ENCODE data around the gene C19orf25. TPM values are rescaled to one million over a fixed set of nuclear protein-coding genes. Genes with fewer than 3 reads are reported as not detected.

C19orf25 gene
- total and polyA plus RNA-seq, 9 of the 15 experiments (the other 6 are each of a cell fraction or from before 2014, with no cell fraction given) = 0.79 to 96.0 (median 36.1) TPM

DNA sequence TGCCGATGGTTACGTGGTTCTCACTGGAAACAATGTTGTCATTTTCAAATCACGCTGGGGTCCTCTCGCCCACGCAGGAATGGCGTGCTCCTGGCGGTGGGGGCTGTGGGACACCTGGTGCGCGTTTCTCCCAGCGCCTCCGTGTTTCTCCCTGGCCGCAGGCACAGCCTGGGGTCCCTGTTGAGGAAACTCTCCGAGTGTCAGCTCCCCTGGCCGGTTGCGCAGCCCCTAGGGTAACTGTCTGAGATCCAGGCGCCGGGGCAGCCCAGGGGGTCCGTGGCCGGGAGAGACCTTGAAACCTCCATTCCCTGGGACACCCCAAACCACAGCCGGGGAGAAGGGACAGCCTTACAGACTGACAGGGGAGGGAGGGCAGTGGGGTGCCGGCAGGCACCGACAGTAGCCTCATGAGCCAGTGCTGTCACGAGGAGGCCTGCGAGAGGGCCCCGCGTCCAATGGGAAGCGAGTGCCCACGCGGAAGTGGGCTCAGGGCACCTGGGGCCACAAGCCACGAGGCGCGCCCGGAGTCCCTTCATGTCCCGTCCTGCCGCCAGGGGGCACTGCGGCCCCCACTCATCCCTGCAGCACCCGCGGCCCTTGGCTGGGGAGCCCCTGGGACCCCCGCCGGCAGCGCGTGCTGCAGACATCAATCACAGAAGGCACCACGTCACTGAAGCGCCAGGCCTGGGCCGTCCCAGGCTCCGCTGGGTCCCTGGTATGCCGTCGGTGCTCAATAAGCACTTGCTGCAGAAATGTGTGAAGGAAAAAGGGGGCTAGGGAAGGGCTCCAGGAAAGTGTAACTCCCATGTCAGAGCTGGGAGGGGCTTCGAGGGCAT lies 24.3 kb upstream of the C19orf25 start (continued):
- TF ChIP-seq, protein P1, sequence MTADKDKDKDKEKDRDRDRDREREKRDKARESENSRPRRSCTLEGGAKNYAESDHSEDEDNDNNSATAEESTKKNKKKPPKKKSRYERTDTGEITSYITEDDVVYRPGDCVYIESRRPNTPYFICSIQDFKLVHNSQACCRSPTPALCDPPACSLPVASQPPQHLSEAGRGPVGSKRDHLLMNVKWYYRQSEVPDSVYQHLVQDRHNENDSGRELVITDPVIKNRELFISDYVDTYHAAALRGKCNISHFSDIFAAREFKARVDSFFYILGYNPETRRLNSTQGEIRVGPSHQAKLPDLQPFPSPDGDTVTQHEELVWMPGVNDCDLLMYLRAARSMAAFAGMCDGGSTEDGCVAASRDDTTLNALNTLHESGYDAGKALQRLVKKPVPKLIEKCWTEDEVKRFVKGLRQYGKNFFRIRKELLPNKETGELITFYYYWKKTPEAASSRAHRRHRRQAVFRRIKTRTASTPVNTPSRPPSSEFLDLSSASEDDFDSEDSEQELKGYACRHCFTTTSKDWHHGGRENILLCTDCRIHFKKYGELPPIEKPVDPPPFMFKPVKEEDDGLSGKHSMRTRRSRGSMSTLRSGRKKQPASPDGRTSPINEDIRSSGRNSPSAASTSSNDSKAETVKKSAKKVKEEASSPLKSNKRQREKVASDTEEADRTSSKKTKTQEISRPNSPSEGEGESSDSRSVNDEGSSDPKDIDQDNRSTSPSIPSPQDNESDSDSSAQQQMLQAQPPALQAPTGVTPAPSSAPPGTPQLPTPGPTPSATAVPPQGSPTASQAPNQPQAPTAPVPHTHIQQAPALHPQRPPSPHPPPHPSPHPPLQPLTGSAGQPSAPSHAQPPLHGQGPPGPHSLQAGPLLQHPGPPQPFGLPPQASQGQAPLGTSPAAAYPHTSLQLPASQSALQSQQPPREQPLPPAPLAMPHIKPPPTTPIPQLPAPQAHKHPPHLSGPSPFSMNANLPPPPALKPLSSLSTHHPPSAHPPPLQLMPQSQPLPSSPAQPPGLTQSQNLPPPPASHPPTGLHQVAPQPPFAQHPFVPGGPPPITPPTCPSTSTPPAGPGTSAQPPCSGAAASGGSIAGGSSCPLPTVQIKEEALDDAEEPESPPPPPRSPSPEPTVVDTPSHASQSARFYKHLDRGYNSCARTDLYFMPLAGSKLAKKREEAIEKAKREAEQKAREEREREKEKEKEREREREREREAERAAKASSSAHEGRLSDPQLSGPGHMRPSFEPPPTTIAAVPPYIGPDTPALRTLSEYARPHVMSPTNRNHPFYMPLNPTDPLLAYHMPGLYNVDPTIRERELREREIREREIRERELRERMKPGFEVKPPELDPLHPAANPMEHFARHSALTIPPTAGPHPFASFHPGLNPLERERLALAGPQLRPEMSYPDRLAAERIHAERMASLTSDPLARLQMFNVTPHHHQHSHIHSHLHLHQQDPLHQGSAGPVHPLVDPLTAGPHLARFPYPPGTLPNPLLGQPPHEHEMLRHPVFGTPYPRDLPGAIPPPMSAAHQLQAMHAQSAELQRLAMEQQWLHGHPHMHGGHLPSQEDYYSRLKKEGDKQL (CRISPR knock-in tag; IDR thresholded peaks at IDR 0.05; ENCODE audit: borderline replicate concordance) = 0 out of 2 replicates have a peak, but pooled peaks have one; percentile 59
- TF ChIP-seq MYNN (IDR thresholded peaks at IDR 0.05) = peak; percentile 53; the same call in 1 of the 2 replicates
- TF ChIP-seq MYNN (CRISPR knock-in tag; IDR thresholded peaks at IDR 0.05) = no peak
- peak; percentile 94 for TF ChIP-seq FOXP1 (CRISPR knock-in tag; IDR thresholded peaks at IDR 0.05)
- peak; percentile 89 for TF ChIP-seq ELF2 (CRISPR knock-in tag; IDR thresholded peaks at IDR 0.05)
- TF ChIP-seq SIN3A (IDR thresholded peaks at IDR 0.05; ENCODE audit: borderline replicate concordance in 2 of 2, control insufficient read depth in 1 of 2, low read depth in 2 of 2, low read length in 2 of 2) = peak in 1 of 2 experiments; percentile 49; a peak in 1 of 4 replicates
- TF ChIP-seq NR2C2 (CRISPR knock-in tag; IDR thresholded peaks at IDR 0.05) = no peak
- no peak for TF ChIP-seq NR2C2 (tag; IDR thresholded peaks at IDR 0.05)
- TF ChIP-seq HIVEP1 (CRISPR knock-in tag; IDR thresholded peaks at IDR 0.05) = no peak
- peak; percentile 100 for TF ChIP-seq ZBTB7A (IDR thresholded peaks at IDR 0.05; ENCODE audit: borderline replicate concordance, control insufficient read depth, low read depth, low read length)
- peak; percentile 89 for TF ChIP-seq POLR2G (IDR thresholded peaks at IDR 0.05; ENCODE audit: low read depth, low read length)
- no peak for TF ChIP-seq ZSCAN32 (CRISPR knock-in tag; IDR thresholded peaks at IDR 0.05)
- TF ChIP-seq, protein P2, sequence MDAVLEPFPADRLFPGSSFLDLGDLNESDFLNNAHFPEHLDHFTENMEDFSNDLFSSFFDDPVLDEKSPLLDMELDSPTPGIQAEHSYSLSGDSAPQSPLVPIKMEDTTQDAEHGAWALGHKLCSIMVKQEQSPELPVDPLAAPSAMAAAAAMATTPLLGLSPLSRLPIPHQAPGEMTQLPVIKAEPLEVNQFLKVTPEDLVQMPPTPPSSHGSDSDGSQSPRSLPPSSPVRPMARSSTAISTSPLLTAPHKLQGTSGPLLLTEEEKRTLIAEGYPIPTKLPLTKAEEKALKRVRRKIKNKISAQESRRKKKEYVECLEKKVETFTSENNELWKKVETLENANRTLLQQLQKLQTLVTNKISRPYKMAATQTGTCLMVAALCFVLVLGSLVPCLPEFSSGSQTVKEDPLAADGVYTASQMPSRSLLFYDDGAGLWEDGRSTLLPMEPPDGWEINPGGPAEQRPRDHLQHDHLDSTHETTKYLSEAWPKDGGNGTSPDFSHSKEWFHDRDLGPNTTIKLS (IDR thresholded peaks at IDR 0.05; ENCODE audit: borderline replicate concordance, low read depth) = peak; percentile 72
- TF ChIP-seq, protein P3, sequence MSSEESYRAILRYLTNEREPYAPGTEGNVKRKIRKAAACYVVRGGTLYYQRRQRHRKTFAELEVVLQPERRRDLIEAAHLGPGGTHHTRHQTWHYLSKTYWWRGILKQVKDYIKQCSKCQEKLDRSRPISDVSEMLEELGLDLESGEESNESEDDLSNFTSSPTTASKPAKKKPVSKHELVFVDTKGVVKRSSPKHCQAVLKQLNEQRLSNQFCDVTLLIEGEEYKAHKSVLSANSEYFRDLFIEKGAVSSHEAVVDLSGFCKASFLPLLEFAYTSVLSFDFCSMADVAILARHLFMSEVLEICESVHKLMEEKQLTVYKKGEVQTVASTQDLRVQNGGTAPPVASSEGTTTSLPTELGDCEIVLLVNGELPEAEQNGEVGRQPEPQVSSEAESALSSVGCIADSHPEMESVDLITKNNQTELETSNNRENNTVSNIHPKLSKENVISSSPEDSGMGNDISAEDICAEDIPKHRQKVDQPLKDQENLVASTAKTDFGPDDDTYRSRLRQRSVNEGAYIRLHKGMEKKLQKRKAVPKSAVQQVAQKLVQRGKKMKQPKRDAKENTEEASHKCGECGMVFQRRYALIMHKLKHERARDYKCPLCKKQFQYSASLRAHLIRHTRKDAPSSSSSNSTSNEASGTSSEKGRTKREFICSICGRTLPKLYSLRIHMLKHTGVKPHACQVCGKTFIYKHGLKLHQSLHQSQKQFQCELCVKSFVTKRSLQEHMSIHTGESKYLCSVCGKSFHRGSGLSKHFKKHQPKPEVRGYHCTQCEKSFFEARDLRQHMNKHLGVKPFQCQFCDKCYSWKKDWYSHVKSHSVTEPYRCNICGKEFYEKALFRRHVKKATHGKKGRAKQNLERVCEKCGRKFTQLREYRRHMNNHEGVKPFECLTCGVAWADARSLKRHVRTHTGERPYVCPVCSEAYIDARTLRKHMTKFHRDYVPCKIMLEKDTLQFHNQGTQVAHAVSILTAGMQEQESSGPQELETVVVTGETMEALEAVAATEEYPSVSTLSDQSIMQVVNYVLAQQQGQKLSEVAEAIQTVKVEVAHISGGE (CRISPR knock-in tag; IDR thresholded peaks at IDR 0.05) = 0 out of 6 replicates have a peak, but pooled peaks of 1 of the 3 experiments have one; percentile 8

Data from K562 (cell line).